ENCODE data around the gene DAZAP1. TPM values are rescaled to one million over a fixed set of nuclear protein-coding genes. Genes with fewer than 3 reads are reported as not detected.
"Not testable (repeated sequence)": the region's sequence is repeated elsewhere in the genome, so short reads cannot be mapped to it uniquely, and the experiment has no call there.

DAZAP1 gene
- total RNA-seq, 2 donors from 2014 or later, result 32.6 to 47.5 TPM

DNA sequence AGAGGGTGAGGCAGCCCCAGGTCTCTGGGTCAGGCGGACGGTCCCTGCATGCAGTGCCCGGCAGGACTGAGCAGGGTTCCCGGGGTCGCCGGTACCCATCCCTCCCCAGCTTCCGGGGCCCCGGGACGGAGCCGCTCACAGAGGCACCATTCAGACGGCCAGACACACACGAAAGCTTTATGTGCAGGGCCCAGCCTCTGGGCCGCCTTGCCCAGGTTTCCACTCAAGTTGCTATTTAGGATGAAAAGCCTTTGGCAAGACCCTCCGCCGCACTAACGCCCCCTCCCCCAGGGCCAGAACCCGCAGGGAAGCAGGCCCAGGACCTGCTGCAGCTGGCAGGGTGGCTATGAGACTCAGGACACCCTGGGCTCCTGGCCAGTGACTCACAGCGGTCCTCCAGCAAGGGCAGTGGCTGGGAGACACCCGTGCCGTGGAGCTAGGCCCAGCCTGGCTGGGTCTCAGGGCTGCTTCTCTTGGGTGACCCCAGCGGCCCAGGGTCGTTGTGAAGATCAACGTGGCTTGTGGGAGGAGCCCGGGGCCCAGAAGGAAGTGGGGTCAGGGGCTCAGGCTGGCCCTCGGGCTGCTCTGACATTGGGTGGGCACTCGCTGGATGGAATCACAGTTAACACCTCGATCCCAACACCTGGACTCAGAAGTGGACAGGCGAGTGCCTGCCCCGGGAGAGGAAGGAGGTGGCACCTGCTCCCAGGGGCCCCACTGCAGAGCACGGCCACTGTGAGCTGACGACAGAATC is 66.8 kb downstream of the DAZAP1 start:
- TF ChIP-seq, protein P1, sequence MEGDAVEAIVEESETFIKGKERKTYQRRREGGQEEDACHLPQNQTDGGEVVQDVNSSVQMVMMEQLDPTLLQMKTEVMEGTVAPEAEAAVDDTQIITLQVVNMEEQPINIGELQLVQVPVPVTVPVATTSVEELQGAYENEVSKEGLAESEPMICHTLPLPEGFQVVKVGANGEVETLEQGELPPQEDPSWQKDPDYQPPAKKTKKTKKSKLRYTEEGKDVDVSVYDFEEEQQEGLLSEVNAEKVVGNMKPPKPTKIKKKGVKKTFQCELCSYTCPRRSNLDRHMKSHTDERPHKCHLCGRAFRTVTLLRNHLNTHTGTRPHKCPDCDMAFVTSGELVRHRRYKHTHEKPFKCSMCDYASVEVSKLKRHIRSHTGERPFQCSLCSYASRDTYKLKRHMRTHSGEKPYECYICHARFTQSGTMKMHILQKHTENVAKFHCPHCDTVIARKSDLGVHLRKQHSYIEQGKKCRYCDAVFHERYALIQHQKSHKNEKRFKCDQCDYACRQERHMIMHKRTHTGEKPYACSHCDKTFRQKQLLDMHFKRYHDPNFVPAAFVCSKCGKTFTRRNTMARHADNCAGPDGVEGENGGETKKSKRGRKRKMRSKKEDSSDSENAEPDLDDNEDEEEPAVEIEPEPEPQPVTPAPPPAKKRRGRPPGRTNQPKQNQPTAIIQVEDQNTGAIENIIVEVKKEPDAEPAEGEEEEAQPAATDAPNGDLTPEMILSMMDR (IDR thresholded peaks at IDR 0.05), result no peak
- no peak overlapping the region for H3K27ac ChIP-seq
- no peaks in the 10 kb centered on the region for H3K9me3 ChIP-seq

DNA sequence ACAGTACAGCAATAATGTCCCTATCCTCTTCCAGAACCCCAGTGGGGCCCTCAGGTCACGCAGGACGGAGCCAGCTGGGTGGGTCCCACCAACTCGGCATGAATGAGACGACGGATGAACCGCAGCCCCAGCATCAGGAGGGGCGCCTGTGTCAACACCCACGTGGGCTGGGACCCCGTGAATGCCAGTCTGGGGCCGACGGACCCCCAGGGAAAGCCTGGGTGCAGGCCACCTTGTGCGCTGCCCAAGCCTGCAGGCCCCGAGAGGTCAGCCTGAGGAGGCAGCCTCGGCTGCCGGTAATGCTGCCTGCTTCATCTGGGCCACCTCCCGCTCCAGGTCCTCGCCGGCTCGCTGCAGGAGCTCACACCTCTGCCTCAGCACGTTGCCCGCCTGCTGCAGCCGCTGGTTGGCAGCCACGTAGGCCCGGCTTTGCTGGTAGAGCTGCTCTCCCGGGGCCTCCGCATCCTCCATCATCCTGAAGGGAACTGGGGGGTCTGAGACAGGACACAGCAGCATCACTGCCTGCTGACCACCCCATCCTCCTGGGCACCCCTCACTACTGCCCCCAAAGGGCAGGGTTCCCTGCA is 67.5 kb downstream of the DAZAP1 start:
- Histone ChIP-seq H3K27ac (no peak overlapping the region), H3K27me3 (peaks cover 12 to 22% of the 10 kb centered on the region in 2 donors), H3K36me3 (no peaks in the 10 kb centered on the region), H3K4me1 (peaks cover 2 to 50% of the 10 kb centered on the region in 2 donors), H3K9me3 (no peaks in the 10 kb centered on the region), H3K4me3 (no peak overlapping the region)
- no peak for DNase-seq (ENCODE audit: low spot score)
- TF ChIP-seq, protein P1 (IDR thresholded peaks at IDR 0.05), result no peak

More for the DNA sequence above, 66.8 kb downstream of the DAZAP1 start:
- H3K4me3 ChIP-seq, result no peak overlapping the region
- DNase-seq (ENCODE audit: low spot score), result no peak
- peaks cover 2 to 54% of the 10 kb centered on the region in 2 donors for H3K4me1 ChIP-seq
- peaks cover 12 to 25% of the 10 kb centered on the region in 2 donors for H3K27me3 ChIP-seq
- H3K36me3 ChIP-seq, result no peaks in the 10 kb centered on the region

DNA sequence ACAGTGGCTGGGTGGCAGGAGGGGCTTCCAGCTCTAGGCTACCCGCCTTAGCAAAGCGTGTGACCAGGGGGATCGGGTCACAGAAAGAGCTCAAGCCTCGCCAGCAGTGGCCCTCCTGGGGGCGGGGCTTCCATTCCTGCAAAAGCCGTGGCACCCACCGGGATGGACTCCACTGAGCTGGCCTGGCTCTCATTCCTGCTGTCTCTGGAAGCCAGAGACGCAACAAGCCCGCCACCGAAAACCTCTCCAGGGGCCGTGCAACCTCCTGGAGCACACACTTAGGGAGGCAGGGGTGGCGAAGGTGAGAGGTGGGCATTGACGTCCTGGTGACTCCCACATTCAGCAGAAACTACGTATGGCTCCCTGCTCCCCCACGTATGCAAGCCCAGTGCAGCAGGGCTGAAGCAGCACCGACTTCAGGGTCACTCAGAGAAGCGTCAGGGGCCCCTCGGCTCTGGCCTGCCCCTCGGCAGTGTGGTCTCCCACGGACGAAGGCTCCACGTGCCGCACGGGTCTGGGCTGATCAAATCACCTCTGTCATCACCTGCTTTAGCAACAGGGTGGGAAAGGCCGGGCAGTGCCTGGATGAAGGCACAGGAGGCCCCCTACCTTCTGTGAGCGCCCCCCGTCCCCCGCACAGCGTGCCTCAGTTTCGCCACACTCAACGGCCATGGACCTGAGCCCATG is 68.5 kb downstream of the DAZAP1 start:
- no peak for DNase-seq (ENCODE audit: low spot score)
- Histone ChIP-seq H3K36me3 (no peaks in the 10 kb centered on the region), H3K27me3 (peaks cover 12 to 14% of the 10 kb centered on the region in 2 donors), H3K4me3 (no peak overlapping the region), H3K9me3 (no peaks in the 10 kb centered on the region), H3K4me1 (peaks cover 2 to 40% of the 10 kb centered on the region in 2 donors), H3K27ac (no peak overlapping the region)
- TF ChIP-seq, protein P1 (IDR thresholded peaks at IDR 0.05), result no peak

DNA sequence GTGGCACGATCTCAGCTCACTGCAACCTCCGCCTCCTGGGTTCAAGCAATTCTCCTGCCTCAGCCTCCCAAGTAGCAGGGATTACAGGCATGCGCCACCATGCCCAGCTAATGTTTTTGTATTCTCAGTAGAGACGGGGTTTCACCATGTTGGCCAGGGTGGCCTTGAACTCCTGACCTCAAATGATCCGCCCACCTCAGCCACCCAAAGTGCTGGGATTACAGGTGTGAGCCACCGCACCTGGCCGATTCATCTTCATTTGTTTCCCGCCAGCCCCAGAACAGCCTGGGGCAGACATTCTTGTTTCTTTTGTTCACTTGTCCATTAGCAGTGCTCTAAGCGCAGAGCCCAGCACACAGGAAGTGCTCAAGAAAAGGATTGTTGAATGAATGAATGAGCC is 69.7 kb downstream of the DAZAP1 start:
- H3K36me3 ChIP-seq; H3K4me3 ChIP-seq; H3K27me3 ChIP-seq; H3K27ac ChIP-seq; H3K9me3 ChIP-seq; DNase-seq (ENCODE audit: low spot score): not testable (repeated sequence)
- peaks cover 2 to 29% of the 10 kb centered on the region in 2 donors for H3K4me1 ChIP-seq

DNA sequence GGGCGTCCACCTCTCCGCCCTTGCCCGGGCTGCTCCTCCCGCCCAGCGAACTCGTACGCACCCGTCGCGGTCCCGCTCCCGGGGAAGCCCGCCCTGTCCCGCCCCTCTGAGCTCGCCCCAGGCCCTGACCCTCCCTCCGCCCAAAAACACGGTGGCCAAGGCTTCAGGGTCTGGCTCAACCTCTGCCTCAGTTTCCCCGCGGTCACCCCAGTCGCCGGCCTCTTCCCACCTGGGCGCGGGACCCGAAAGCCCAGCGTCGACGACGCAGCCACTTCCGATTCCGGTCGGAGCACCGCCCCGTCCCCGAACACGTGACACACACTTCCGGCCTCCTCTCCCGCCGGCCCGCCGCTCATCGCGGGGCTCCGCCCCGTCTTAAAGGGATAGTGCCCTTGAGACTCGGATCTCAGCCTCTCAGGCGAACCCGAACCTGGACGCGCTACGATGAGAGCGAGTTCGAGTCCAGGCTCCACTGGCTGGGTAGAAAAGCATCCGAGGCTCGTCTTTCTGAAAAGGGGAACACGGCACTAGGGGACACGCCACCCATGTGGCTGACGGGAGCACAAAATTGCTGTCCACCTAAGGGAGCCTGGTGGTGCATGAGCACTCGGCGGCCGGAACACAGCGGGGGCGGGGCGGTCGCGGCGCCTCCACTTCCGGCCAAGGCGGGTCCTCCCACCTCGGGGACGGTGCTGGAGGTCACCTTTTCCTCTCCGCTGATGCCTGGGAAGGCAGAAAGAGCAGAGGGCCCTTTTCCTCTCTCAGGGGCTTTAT is 71.7 kb downstream of the DAZAP1 start, which contains the start of gene C19orf25:
TSS of gene C19orf25 (minus strand) at position 282 of the 774 bp plus-strand sequence. CDS start 312 bp downstream, outside the sequence.
- Histone ChIP-seq H3K27ac (peak within 1 kb of the TSS; percentile 68 to 82), H3K4me1 (peaks cover 2 to 17% of the 10 kb centered on the region in 2 donors), H3K36me3 (no peaks in the 10 kb centered on the region), H3K4me3 (peak within 1 kb of the TSS; percentile 69 to 98), H3K27me3 (no peaks in the 10 kb centered on the region), H3K9me3 (no peaks in the 10 kb centered on the region)
- peak; percentile 95 for DNase-seq (ENCODE audit: low spot score)
- TF ChIP-seq, protein P1 (IDR thresholded peaks at IDR 0.05), result no peak
